GM18505 (cell line): ENCODE results near the gene PDRG1.

Experiments used
- ATAC-seq: cut with Tn5 transposase; IDR thresholded peaks from one replicate; pipeline ENCODE4 v1.9.1; 2021; ENCODE audit not compliant: unreplicated experiment
- POLR2A ChIP-seq: IDR thresholded peaks from 4 replicates; pipeline ENCODE4 v1.6.1; 2011; ENCODE audit warnings: borderline replicate concordance; ENCODE audit not compliant: insufficient read depth, insufficient read length; ENCODE audit errors: extremely low read depth

The PDRG1 gene

DNA sequence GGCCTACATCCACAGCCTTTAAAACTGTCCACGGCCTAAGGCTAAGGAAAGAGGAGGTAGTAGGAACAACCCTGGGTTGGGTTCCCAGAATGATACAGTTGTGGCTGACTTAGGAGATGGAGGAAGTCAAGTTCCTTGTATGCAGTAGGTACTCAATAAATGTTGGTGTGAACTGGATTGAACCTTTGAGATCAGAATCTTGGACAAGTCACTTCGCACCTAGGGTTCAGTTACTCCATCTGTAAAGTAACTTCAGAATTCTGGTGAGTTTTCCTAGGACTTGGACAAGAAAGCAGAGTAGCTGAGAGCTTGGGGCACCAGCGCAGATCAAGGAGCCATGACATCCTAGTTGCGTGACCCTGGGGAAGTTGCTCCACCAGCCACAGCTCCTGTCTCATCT is 25.2 kb upstream of the PDRG1 start:
- ATAC-seq: no peak
- no peak for TF ChIP-seq POLR2A

DNA sequence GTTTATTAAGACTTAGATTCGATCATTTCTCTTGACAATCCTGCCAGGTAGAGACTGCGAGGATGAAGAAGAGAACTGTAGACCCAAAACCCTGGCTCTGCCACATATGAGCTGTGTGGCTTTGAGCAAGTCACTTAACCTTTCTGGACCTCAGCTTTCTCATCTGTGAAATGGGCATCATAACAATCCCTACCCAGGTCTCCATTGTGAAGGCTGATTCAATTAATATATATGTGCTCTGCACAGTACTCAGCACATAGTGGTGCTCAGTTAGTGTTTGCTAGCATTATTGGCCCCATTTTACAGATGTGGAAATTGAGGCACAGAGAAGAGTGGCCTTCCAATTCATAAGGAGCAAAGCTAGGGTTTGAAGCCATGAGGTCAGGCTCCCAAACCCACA is 24.0 kb upstream of the PDRG1 start:
- no peak for ATAC-seq
- no peak for TF ChIP-seq POLR2A

DNA sequence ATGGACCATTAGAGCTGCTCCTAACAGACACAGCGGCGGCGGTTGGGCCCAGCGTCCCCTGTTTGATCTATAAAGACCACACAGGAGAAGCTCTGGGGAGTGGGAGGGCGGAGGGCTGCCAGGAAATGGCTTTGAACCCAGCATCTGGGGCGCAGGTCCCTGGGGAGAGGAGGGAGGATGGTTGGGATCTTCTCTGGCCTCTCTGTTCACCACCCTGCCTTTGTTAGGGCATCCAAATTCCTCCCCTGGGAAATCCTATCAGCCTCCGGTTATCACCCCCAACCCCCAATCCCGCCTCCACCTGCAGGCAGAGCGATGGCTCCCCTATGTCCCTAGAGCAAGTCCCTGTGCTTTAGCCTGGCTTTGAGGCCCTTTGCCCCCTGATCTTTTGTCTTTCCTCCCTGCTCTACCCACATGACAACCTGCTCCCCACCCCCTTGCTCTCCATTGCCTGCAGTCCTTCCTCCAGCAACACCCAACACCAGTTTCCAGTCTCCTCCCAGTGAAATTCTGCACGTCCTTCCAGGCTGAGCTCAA is 23.2 kb upstream of the PDRG1 start:
- no peak for ATAC-seq
- TF ChIP-seq POLR2A: no peak

DNA sequence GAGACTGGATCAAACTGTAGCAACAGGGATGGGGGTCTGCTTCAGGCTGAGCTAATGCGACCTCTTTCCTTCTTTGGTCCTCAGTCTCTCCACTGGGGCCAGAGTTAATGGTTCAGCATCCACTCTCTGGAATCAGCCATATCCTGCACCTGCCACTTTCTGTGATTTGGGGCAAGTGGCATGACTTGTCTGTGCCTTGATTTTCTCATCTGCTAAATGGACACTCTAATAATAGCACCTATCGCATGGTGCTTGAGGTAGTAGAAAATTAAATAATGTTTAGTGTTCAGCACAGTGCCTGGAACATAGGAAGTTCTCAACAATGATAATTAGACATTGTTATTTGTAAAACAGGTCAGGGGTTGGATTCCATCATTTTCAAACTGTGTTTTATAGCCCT is 22.4 kb upstream of the PDRG1 start:
- no peak for ATAC-seq

DNA sequence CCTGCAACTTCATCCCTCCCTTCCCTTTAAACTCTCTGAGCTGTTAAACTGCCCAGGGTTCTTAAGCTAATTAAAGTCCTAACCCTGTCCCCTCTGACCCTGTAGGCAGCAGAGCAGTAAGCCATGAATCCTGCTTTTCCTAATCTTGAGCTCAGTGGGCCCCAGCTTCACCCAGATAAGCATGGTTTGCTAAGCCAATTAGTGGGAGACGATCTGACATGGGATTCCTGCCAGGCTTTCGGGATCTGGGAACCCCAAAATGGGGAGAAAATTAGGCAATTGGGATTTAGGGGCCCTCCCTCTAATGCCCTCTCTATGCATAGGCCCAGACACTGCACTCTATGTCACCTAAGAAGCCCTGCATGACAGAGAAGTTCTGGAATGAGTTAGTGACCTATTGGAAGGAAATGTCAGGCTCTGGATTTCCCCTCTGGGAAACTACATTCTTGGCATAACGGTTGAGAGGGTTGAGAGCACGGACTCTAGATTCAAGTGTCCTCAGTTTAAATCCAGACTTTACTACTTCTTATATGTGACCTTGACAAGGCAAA is 20.7 kb upstream of the PDRG1 start:
- ATAC-seq: no peak
- TF ChIP-seq POLR2A: no peak

More for the DNA sequence above, 22.4 kb upstream of the PDRG1 start:
- no peak for TF ChIP-seq POLR2A

DNA sequence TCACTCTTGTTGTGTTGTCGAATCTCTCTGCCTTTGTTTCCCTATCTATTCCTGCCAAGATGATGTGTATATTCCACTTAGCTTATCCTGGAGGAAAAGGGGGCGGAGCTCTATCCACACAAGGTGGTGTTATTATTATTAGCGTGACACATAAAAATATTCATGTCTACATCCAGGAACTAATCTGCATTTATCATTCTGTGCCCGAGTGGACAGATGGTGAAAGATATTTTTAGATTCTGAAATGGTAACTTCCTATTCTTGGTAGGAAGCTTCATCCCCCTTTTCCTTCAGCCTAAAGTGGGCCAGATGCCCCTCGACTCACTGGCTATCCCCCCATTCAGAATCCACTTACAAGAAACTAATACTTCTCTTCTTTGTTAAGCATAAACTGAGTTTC is 18.1 kb upstream of the PDRG1 start:
- TF ChIP-seq POLR2A: no peak
- no peak for ATAC-seq

DNA sequence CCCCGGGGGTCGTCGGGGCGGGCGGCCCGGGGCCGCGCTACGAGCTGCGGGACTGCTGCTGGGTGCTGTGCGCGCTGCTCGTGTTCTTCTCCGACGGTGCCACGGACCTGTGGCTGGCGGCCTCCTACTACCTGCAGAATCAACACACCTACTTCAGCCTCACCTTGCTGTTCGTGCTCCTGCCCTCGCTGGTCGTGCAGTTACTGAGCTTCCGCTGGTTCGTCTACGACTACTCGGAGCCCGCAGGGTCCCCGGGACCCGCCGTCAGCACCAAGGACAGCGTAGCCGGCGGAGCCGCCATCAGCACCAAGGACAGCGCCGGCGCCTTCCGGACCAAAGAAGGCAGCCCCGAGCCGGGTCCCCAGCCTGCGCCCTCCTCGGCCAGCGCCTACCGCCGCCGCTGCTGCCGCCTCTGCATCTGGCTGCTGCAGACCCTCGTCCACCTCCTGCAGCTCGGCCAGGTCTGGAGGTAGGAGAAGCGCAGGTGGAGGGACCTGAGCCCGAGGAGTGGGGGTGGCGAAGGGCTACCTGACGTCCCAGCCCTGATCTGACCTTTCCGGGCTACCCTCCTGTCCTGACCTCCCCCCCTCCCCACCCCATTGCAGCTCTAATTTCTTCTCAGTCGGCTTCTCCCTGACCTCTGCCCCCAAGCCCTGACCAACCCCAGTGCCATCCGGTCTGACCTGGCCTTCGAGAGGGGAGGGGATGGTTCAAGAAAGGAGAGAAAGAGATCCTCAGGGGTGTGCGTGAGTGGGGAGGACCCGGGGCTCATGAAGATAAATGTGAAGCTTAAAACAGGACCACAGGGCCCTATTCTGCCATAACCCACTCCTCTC is 16.7 kb upstream of the PDRG1 start:
- no peak for TF ChIP-seq POLR2A
- no peak for ATAC-seq

DNA sequence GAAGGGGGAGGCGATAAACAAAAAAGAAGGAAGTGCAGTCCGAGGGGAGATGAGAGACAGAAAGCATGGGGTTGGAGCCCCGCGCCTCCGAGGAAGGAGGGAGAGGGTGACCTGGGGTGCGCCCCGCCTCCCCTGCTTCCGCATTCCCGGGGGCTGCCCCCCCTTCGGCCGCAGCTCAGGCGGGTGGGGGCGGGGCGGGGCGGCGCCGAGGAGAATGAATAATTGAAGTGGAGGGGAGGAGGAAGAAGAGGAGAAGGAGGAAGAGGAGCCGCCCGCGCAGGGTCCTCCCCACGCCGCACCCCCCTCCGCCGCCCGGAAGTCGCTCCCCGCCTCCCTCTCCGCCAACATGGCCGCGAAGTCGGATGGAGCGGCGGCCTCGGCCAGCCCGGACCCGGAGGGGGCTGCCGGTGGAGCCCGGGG is 16.0 kb upstream of the PDRG1 start, which contains the start of gene XKR7:
Gene XKR7 (plus strand): TSS at position 322 of the 420 bp plus-strand sequence. CDS start 25 bp downstream, at position 347.
- no peak for ATAC-seq
- no peak for TF ChIP-seq POLR2A

DNA sequence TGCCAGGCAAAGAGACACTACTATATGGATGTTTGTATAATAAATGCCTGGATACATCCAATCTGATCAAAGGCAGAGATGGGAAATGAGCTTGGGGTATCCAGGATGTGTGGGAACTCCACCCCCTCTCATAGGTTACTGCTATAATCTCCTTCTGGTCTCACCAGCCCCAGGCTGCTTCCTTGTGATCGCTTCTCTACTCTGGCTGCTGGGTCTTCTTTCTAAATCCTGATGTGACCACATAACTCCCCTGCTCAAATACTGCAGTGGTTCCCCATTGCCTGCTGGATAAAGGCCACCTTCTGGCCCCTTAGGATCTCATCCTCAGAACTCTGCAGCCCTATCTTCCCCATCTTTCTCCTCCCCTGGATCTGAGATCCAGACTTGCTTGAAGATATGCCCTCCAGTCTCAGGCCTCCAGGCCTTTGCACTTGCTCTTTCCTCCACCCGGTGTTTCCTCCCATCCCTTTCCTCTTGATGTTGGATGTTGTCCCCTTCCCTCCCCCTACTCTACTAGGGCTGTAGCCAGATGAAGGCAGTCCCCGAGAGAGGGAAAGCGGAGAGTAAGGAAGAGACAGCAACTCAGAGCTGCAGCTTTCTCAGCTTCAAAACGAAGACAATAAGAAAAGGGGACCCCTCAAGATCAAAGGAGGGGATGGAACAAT is 15.3 kb upstream of the PDRG1 start:
- no peak for TF ChIP-seq POLR2A
- ATAC-seq: no peak

DNA sequence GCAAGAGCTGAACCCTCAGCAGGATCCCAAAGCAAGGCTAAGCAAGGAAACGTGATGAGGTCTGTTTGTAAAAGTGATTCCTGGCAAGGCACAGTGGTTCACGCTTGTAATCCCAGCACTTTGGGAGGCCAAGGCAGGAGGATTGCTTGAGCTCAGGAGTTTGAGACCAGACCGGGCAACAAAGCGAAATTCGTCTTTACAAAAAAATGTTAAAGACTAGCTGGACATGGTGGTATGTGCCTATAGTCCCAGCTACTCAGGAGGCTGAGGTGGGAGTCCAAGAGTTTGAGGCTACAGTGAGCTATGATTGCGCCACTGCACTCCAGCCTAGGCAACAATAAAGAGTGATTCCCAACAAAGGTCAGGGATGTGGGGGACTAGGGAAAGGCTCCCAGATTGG is 12.0 kb upstream of the PDRG1 start:
- no peak for TF ChIP-seq POLR2A
- no peak for ATAC-seq

DNA sequence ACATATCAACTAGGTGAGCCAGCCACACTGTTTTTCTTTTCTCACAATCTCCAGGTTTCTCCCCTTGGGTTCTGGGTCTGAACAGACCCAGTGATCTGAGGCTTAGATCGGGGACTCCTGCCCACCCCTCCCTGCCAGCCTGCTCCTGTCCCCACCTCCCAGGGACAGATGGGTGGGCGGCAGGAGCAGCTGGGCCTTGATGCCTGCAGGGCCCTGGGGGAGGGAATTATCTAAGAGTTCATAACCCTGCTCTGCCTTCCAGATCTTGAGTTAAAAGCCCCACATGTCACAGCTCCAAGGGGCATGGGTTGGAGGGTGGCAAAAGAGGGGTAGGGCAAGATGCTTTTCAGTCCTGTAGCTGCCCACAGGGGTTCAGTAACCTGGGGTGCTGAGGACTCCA is 10.9 kb upstream of the PDRG1 start:
- no peak for TF ChIP-seq POLR2A
- no peak for ATAC-seq

DNA sequence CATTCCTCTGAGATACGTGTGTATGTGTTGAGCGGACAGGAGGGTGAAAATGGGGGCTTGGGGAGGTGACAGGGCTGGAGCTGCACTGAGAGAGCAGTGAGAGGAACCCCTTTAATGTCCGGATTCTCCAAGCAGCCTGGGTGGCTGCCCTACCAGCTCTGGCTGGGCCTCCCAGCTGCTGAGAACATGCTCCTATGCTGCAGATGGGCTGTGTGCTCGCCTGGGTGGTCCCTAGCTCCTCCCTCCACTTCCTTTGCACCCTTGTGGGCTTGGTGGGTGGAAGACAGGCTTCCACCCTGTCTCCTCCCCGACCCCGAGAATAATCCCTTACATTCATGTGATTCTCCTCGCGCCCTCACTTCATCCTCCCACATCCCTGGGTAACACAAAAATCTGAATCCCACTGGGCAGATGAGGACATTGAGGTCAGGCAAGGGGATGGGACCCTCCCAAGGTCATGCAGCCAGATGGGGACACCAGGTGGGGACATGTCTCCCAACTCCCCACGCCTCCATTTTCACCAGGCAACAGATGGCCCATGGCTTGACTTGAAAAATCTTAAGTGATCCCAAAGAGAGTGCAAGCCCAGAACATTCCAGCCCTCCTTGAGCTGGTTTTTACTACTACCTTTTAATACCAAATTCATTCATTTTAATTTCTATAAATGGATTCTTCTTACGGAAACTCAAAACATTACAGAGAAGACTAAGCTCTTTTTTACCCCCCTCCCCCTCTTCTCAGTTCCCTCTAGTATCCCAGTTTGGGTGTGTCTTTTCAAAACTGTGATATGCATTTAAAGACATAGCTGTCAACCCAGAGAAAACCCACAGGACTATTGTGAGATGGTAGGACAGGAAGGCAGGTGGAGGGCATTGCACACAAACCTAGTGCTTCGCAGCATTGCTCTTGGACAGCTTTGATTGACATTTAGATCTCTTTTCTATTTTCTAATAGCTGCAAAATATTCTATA is 5.0 kb upstream of the PDRG1 start:
- no peak for TF ChIP-seq POLR2A
- no peak for ATAC-seq

DNA sequence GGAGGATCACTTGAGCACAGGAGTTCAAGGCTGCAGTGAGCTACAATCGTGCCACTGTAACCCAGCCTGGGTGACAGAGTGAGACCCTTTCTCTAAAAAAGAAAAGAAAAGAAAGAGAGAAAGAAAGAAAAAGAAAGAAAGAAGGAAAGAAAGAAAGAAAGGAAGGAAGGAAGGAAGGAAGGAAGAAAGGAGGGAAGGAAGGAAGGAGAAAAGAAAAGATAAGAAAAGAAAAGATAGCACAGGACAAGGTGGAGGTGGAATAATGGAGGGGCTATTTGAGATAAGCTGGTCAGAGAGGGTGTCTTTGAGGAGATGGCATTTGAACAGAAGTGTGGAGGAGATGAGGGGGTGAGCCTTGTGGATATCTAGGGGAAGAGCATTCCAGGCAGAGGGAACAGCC is 2.7 kb upstream of the PDRG1 start:
- no peak for ATAC-seq
- TF ChIP-seq POLR2A: no peak

DNA sequence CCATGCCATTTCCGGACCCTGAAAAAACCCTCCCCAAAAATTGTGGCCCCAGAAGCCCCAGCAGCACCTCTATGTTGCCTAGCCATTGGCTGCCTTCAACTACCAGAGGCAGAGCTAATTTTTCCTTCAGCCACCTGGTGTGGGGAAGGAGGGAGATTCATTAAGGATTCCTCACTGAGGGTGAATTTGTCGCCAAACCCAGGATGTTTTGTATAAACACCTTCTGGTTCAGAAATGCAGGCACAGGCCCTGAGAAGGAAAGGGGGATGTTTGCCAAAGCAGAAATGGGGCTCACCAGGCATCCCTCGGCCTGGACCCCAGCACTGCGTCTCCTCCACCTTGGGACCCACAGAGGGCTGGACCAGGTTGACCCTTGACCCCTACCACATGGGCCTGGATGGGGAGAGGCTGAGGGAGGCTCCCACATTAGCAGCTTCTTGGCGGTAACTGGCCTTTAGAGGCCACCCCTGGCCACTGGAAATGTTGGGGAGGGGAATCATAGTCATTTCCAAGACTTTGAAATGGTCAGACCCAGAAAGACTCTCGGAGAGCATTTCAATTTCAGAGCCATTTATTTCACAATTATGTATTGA is 1.8 kb upstream of the PDRG1 start:
- TF ChIP-seq POLR2A: no peak
- no peak for ATAC-seq
